GM21529 (cell line): ENCODE measurements around the gene KLC1.

ENCODE experiments used
- ATAC-seq: cut with Tn5 transposase; IDR thresholded peaks from one replicate; pipeline ENCODE4 v1.9.1; 2021; ENCODE audit not compliant: unreplicated experiment

The KLC1 gene

DNA sequence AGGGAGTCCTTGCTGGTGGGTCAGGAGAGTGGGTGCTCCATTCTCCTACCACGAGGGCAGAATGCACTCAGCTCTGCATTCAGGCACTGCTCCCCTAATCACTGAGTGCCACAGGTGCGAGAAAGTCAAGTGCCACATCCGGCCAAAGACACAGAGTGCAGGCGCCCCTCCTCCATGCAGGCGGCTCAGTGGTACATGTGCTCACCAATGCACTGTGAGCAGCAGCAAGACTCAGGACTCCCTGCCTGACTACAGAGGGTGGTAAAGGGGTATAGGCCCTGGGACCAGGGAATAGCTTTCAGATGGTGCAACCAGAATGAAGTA, 119.5 kb downstream of the KLC1 start:
- ATAC-seq: no peak

DNA sequence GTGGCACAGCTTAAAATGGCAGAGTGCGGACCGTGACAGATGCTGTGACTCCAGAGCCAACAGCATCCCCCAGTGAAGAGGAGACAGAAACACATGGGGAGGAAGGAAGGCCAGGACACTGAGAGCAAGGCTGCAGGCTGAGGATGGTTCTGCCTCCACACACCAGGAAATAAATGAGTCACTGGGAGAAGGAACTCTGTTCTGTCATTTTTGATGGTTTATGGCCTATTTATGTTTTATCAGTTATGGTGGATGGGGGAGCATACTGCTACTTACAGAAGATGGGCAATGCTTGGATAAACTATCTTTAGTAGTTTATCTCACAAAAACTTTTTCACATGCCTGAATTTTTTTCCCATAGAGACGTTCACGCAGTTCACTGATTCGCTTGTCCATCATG, 120.4 kb downstream of the KLC1 start:
- ATAC-seq: no peak

DNA sequence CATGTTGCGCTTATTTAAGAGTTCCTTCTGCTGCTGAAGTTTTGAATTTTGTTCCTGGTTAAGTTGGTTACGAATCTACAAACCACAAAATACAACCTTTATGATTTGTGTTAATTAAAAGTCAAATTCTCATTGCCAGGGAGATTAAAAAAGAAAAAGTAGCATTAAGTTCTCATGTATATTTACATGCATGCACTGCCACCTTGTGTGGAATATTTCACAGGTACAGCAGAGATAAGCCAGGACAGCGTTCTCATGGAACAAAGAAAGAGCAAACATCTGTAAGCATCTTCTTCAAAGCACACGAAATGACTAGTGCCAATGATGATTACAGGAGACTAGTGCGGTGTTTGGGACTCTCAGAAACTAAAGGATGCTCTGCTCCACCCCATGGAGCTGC, 120.8 kb downstream of the KLC1 start:
- ATAC-seq: no peak
